ENCODE measurements around the gene KIF3A.

Gene KIF3A

GRCh38 chr5:132746592-132746953 lies 9.2 kb upstream of the KIF3A start:
- peak overlapping the region in 1 of 2 donors; percentile 61 for H3K4me3 ChIP-seq (ENCODE audit: low read length in 2 of 2)
- H3K9me3 ChIP-seq (ENCODE audit: control insufficient read depth in 2 of 2, low read length in 2 of 2) = peaks cover 0 to 2% of the 10 kb centered on the region in 2 donors

GRCh38 chr5:132744659-132745058 lies 7.3 kb upstream of the KIF3A start:
- Histone ChIP-seq H3K27me3 (ENCODE audit: control insufficient read depth in 1 of 2, insufficient read depth in 2 of 2, low read length in 2 of 2) (peaks cover 14 to 24% of the 10 kb centered on the region in 2 donors), H3K9me3 (ENCODE audit: control insufficient read depth in 2 of 2, low read length in 2 of 2) (peaks cover 0 to 2% of the 10 kb centered on the region in 2 donors)

More at GRCh38 chr5:132746592-132746953, 9.2 kb upstream of the KIF3A start:
- Histone ChIP-seq H3K27me3 (ENCODE audit: control insufficient read depth in 1 of 2, insufficient read depth in 2 of 2, low read length in 2 of 2) (peaks cover 14 to 24% of the 10 kb centered on the region in 2 donors), H3K36me3 (ENCODE audit: control insufficient read depth in 2 of 2, insufficient read depth in 2 of 2, low read length in 2 of 2) (no peaks in the 10 kb centered on the region), H3K27ac (ENCODE audit: low read length) (no peak overlapping the region), H3K4me1 (ENCODE audit: control insufficient read depth, insufficient read depth, low read length) (peaks cover 13% of the 10 kb centered on the region), H3K9ac (ENCODE audit: low read length in 2 of 2) (no peak overlapping the region)

GRCh38 chr5:132742626-132743025 lies 5.3 kb upstream of the KIF3A start:
- Histone ChIP-seq H3K9ac (ENCODE audit: low read length in 2 of 2) (no peak overlapping the region), H3K4me3 (ENCODE audit: low read length in 2 of 2) (no peak overlapping the region), H3K9me3 (ENCODE audit: control insufficient read depth in 2 of 2, low read length in 2 of 2) (peaks cover 0 to 2% of the 10 kb centered on the region in 2 donors), H3K27me3 (ENCODE audit: control insufficient read depth in 1 of 2, insufficient read depth in 2 of 2, low read length in 2 of 2) (peaks cover 10 to 19% of the 10 kb centered on the region in 2 donors), H3K27ac (ENCODE audit: low read length) (no peak overlapping the region), H3K36me3 (ENCODE audit: control insufficient read depth in 2 of 2, insufficient read depth in 2 of 2, low read length in 2 of 2) (no peaks in the 10 kb centered on the region), H3K4me1 (ENCODE audit: control insufficient read depth, insufficient read depth, low read length) (peaks cover 12% of the 10 kb centered on the region)

More at GRCh38 chr5:132744659-132745058, 7.3 kb upstream of the KIF3A start:
- H3K27ac ChIP-seq (ENCODE audit: low read length) = no peak overlapping the region
- H3K4me1 ChIP-seq (ENCODE audit: control insufficient read depth, insufficient read depth, low read length) = peaks cover 13% of the 10 kb centered on the region
- H3K4me3 ChIP-seq (ENCODE audit: low read length in 2 of 2) = no peak overlapping the region
- H3K36me3 ChIP-seq (ENCODE audit: control insufficient read depth in 2 of 2, insufficient read depth in 2 of 2, low read length in 2 of 2) = no peaks in the 10 kb centered on the region
- H3K9ac ChIP-seq (ENCODE audit: low read length in 2 of 2) = no peak overlapping the region

- Histone ChIP-seq H3K27ac (ENCODE audit: low read length) (no peak overlapping the region), H3K27me3 (ENCODE audit: control insufficient read depth in 1 of 2, insufficient read depth in 2 of 2, low read length in 2 of 2) (peaks cover 9 to 14% of the 10 kb centered on the region in 2 donors), H3K4me3 (ENCODE audit: low read length in 2 of 2) (no peak overlapping the region), H3K9ac (ENCODE audit: low read length in 2 of 2) (no peak overlapping the region), H3K36me3 (ENCODE audit: control insufficient read depth in 2 of 2, insufficient read depth in 2 of 2, low read length in 2 of 2) (no peaks in the 10 kb centered on the region), H3K4me1 (ENCODE audit: control insufficient read depth, insufficient read depth, low read length) (peaks cover 10% of the 10 kb centered on the region), H3K9me3 (ENCODE audit: control insufficient read depth in 2 of 2, low read length in 2 of 2) (peaks cover 0 to 2% of the 10 kb centered on the region in 2 donors)
Measured at GRCh38 chr5:132742158-132742557, 4.8 kb upstream of the KIF3A start.

GRCh38 chr5:132739232-132739631 lies 1.9 kb upstream of the KIF3A start:
- Histone ChIP-seq H3K9me3 (ENCODE audit: control insufficient read depth in 2 of 2, low read length in 2 of 2) (peaks cover 0 to 2% of the 10 kb centered on the region in 2 donors), H3K27ac (ENCODE audit: low read length) (no peak overlapping the region), H3K27me3 (ENCODE audit: control insufficient read depth in 1 of 2, insufficient read depth in 2 of 2, low read length in 2 of 2) (no peaks in the 10 kb centered on the region), H3K4me1 (ENCODE audit: control insufficient read depth, insufficient read depth, low read length) (peaks cover 13% of the 10 kb centered on the region), H3K4me3 (ENCODE audit: low read length in 2 of 2) (no peak overlapping the region), H3K9ac (ENCODE audit: low read length in 2 of 2) (no peak overlapping the region), H3K36me3 (ENCODE audit: control insufficient read depth in 2 of 2, insufficient read depth in 2 of 2, low read length in 2 of 2) (no peaks in the 10 kb centered on the region)

GRCh38 chr5:132737982-132738681 lies 786 bp upstream of the KIF3A start:
- Histone ChIP-seq H3K36me3 (ENCODE audit: control insufficient read depth in 2 of 2, insufficient read depth in 2 of 2, low read length in 2 of 2) (no peaks in the 10 kb centered on the region), H3K4me1 (ENCODE audit: control insufficient read depth, insufficient read depth, low read length) (peaks cover 13% of the 10 kb centered on the region), H3K4me3 (ENCODE audit: low read length in 2 of 2) (peak overlapping the region; percentile 83 to 93), H3K9ac (ENCODE audit: low read length in 2 of 2) (peak overlapping the region in 1 of 2 donors; percentile 37), H3K9me3 (ENCODE audit: control insufficient read depth in 2 of 2, low read length in 2 of 2) (peaks cover 0 to 2% of the 10 kb centered on the region in 2 donors), H3K27ac (ENCODE audit: low read length) (no peak overlapping the region), H3K27me3 (ENCODE audit: control insufficient read depth in 1 of 2, insufficient read depth in 2 of 2, low read length in 2 of 2) (no peaks in the 10 kb centered on the region)

GRCh38 chr5:132734687-132735086 lies 2.7 kb downstream of the KIF3A start:
- H3K4me1 ChIP-seq (ENCODE audit: control insufficient read depth, insufficient read depth, low read length) = peaks cover 13% of the 10 kb centered on the region
- no peaks in the 10 kb centered on the region for H3K36me3 ChIP-seq (ENCODE audit: control insufficient read depth in 2 of 2, insufficient read depth in 2 of 2, low read length in 2 of 2)
- no peak overlapping the region for H3K27ac ChIP-seq (ENCODE audit: low read length)
- H3K4me3 ChIP-seq (ENCODE audit: low read length in 2 of 2) = no peak overlapping the region
- H3K27me3 ChIP-seq (ENCODE audit: control insufficient read depth in 1 of 2, insufficient read depth in 2 of 2, low read length in 2 of 2) = no peaks in the 10 kb centered on the region
- no peak overlapping the region for H3K9ac ChIP-seq (ENCODE audit: low read length in 2 of 2)
- no peaks in the 10 kb centered on the region for H3K9me3 ChIP-seq (ENCODE audit: control insufficient read depth in 2 of 2, low read length in 2 of 2)

- H3K9ac ChIP-seq (ENCODE audit: low read length in 2 of 2) = no peak overlapping the region
- no peaks in the 10 kb centered on the region for H3K9me3 ChIP-seq (ENCODE audit: control insufficient read depth in 2 of 2, low read length in 2 of 2)
- peaks cover 13% of the 10 kb centered on the region for H3K4me1 ChIP-seq (ENCODE audit: control insufficient read depth, insufficient read depth, low read length)
- H3K36me3 ChIP-seq (ENCODE audit: control insufficient read depth in 2 of 2, insufficient read depth in 2 of 2, low read length in 2 of 2) = no peaks in the 10 kb centered on the region
- no peak overlapping the region for H3K27ac ChIP-seq (ENCODE audit: low read length)
- H3K4me3 ChIP-seq (ENCODE audit: low read length in 2 of 2) = no peak overlapping the region
- H3K27me3 ChIP-seq (ENCODE audit: control insufficient read depth in 1 of 2, insufficient read depth in 2 of 2, low read length in 2 of 2) = no peaks in the 10 kb centered on the region
Measured at GRCh38 chr5:132733499-132734148, 3.7 kb downstream of the KIF3A start.

GRCh38 chr5:132729896-132730295 lies 7.5 kb downstream of the KIF3A start:
- H3K9me3 ChIP-seq (ENCODE audit: control insufficient read depth in 2 of 2, low read length in 2 of 2) = no peaks in the 10 kb centered on the region
- H3K36me3 ChIP-seq (ENCODE audit: control insufficient read depth in 2 of 2, insufficient read depth in 2 of 2, low read length in 2 of 2) = no peaks in the 10 kb centered on the region
- H3K4me1 ChIP-seq (ENCODE audit: control insufficient read depth, insufficient read depth, low read length) = no peaks in the 10 kb centered on the region

GRCh38 chr5:132725745-132726144 lies 11.6 kb downstream of the KIF3A start:
- Histone ChIP-seq H3K9me3 (ENCODE audit: control insufficient read depth in 2 of 2, low read length in 2 of 2) (no peaks in the 10 kb centered on the region), H3K27ac (ENCODE audit: low read length) (no peak overlapping the region), H3K4me1 (ENCODE audit: control insufficient read depth, insufficient read depth, low read length) (no peaks in the 10 kb centered on the region), H3K36me3 (ENCODE audit: control insufficient read depth in 2 of 2, insufficient read depth in 2 of 2, low read length in 2 of 2) (no peaks in the 10 kb centered on the region), H3K9ac (ENCODE audit: low read length in 2 of 2) (no peak overlapping the region), H3K4me3 (ENCODE audit: low read length in 2 of 2) (no peak overlapping the region), H3K27me3 (ENCODE audit: control insufficient read depth in 1 of 2, insufficient read depth in 2 of 2, low read length in 2 of 2) (no peaks in the 10 kb centered on the region)

More at GRCh38 chr5:132729896-132730295, 7.5 kb downstream of the KIF3A start:
- no peak overlapping the region for H3K27ac ChIP-seq (ENCODE audit: low read length)
- H3K9ac ChIP-seq (ENCODE audit: low read length in 2 of 2) = no peak overlapping the region
- no peak overlapping the region for H3K4me3 ChIP-seq (ENCODE audit: low read length in 2 of 2)
- H3K27me3 ChIP-seq (ENCODE audit: control insufficient read depth in 1 of 2, insufficient read depth in 2 of 2, low read length in 2 of 2) = no peaks in the 10 kb centered on the region

All from stomach smooth muscle (tissue), 2 donors.